ENCODE data around the gene MED27. TPM values are rescaled to one million over a fixed set of nuclear protein-coding genes. Genes with fewer than 3 reads are reported as not detected.

MED27 gene
- total and polyA plus RNA-seq, 2 of the 8 experiments (the other 6 are each of a cell fraction or from before 2014, with no cell fraction given): 29.9 to 56.5 TPM

DNA sequence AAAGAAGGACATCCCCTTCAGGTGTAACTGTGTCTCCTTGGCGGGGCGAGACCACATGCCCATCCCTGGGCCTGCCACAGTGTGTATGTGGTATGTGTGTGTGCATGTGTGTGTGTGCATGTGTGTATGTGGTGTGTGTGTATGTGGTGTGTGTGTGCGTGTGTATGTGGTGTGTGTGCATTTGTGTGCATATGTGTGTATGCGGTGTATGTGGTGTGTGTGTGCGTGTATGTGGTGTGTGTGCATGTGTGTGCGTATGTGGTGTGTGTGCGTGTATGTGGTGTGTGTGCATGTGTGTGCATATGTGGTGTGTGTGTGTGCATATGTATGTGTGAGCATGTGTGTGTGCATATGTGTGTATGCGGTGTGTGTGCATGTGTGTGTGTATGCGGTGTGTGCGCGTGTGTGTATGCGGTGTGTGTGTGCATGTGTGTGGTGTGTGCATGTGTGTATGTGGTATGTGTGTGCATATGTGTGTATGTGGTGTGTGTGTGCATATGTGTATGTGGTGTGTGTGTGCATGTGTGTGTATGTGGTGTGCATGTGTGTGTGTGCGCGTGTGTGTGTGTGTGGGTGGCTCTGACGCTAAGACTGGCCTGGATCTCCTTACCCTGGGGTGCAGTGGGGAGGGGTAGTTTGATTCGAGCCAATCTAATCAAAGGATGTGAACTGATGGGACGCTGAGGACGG, 231.9 kb downstream of the MED27 start:
- H3K9me3 ChIP-seq (ENCODE audit: insufficient read depth in 2 of 2, low read depth in 1 of 2, low read length in 1 of 2): no peaks in the 10 kb centered on the region
- H4K8ac ChIP-seq (ENCODE audit: extremely low read depth, insufficient read depth, low read length): no peak overlapping the region
- H3K23ac ChIP-seq (ENCODE audit: insufficient read length): no peak overlapping the region
- no peak overlapping the region for H2BK20ac ChIP-seq (ENCODE audit: low read length)
- H3K79me1 ChIP-seq (ENCODE audit: low read depth, low read length): no peaks in the 10 kb centered on the region
- no peak overlapping the region for H3K9ac ChIP-seq (replicated peaks in 1 of 4; ENCODE audit: extremely low read depth in 1 of 4, low read depth in 3 of 4, low read length in 3 of 4)
- H3K4me1 ChIP-seq (replicated peaks in 1 of 4; ENCODE audit: control insufficient read depth in 3 of 4, insufficient read depth in 4 of 4, low read length in 3 of 4): peaks cover 0 to 3% (median 0%) of the 10 kb centered on the region in 4 experiments; a peak in 2 of 7 replicates
- no peak overlapping the region for H4K5ac ChIP-seq (ENCODE audit: insufficient read length, low read depth, low read length)
- H3K14ac ChIP-seq (ENCODE audit: insufficient read length): no peak overlapping the region
- ChIA-PET POLR2A (ENCODE audit: partially characterized antibody) (no interaction called here), CTCF (ENCODE audit: partially characterized antibody) (interaction anchor here (0.5 to 1.7 kb wide), 2 partner anchors 319 to 415 kb away, joined by 3 to 4 read pairs; no protein-coding TSS in a partner anchor)
- WGBS, 2 experiments (ENCODE audit: extremely low coverage in 1 of 2, insufficient coverage in 1 of 2, insufficient read length in 1 of 2, insufficient replicate concordance in 2 of 2, low coverage in 1 of 2, low lambda C conversion rate in 2 of 2, missing lambda C conversion rate in 1 of 2): 91% methylated on average over 17 of the region's 18 CpGs; no CpG with 5 or more reads in 1 of the 2 experiments
- no peak overlapping the region for H2BK120ac ChIP-seq (replicated peaks; ENCODE audit: low read depth, low read length)
- peak overlapping the region; percentile 80; the same call in 1 of the 2 replicates for H2BK5ac ChIP-seq (ENCODE audit: low read depth, low read length)
- peaks cover 0 to 5% of the 10 kb centered on the region in 2 experiments for H4K20me1 ChIP-seq (replicated peaks in 1 of 2; ENCODE audit: control insufficient read depth in 1 of 2, insufficient read depth in 2 of 2, low read length in 2 of 2)
- DNase-seq (ENCODE audit: low read depth in 1 of 2, low spot score in 2 of 2) (no peak), FAIRE-seq (no peak)
- H3K4me2 ChIP-seq (ENCODE audit: insufficient read depth in 1 of 2, low read depth in 2 of 2, low read length in 2 of 2): no peak overlapping the region
- no peaks in the 10 kb centered on the region for H3K27me3 ChIP-seq (replicated peaks in 1 of 4; ENCODE audit: control insufficient read depth in 3 of 4, extremely low read depth in 1 of 4, insufficient read depth in 3 of 4, low read length in 3 of 4)
- no peak overlapping the region for H3K4me3 ChIP-seq (ENCODE audit: extremely low read depth in 1 of 4, insufficient read depth in 2 of 4, low read depth in 3 of 4, low read length in 4 of 4)
- H2AK5ac ChIP-seq (ENCODE audit: low read depth, low read length): peak overlapping the region; percentile 87
- H4K91ac ChIP-seq (replicated peaks; ENCODE audit: insufficient read length, low read length): peak overlapping the region; percentile 64
- H3K18ac ChIP-seq (ENCODE audit: extremely low read depth, low read length): no peak overlapping the region
- peak overlapping the region; percentile 55 for H3K56ac ChIP-seq (replicated peaks; ENCODE audit: insufficient read length, low read depth, low read length)
- H2AFZ ChIP-seq (ENCODE audit: low read length): no peak overlapping the region
- H3K79me2 ChIP-seq (ENCODE audit: control insufficient read depth in 1 of 2, insufficient read depth in 2 of 2, low read length in 2 of 2): no peaks in the 10 kb centered on the region
- no peaks in the 10 kb centered on the region for H3K36me3 ChIP-seq (ENCODE audit: control insufficient read depth in 2 of 4, insufficient read depth in 4 of 4, low read length in 3 of 4)
- no peak overlapping the region for H2BK12ac ChIP-seq (ENCODE audit: low read depth, low read length)
- H3K4ac ChIP-seq (replicated peaks; ENCODE audit: insufficient read length, low read depth, low read length): no peak overlapping the region
- no peak overlapping the region for H3K27ac ChIP-seq (ENCODE audit: low read depth, low read length)
- no peak overlapping the region for H2BK15ac ChIP-seq (ENCODE audit: low read length)
- peaks cover 5% of the 10 kb centered on the region; the same call in 1 of the 2 replicates for H3K23me2 ChIP-seq (ENCODE audit: low read depth, low read length)
- TF ChIP-seq HDAC6 (IDR thresholded peaks at IDR 0.05; ENCODE audit: low read depth, low read length) (no peak), HDAC2 (IDR thresholded peaks at IDR 0.05; ENCODE audit: borderline replicate concordance in 1 of 2, low read depth in 2 of 2, low read length in 2 of 2) (no peak), NANOG (IDR thresholded peaks at IDR 0.05; ENCODE audit: insufficient read depth, low read depth, low read length, poor library complexity, severe bottlenecking) (no peak), SAP30 (IDR thresholded peaks at IDR 0.05; ENCODE audit: insufficient read depth, insufficient replicate concordance, low read length) (no peak)
